ENCODE data around the gene FRY.

GRCh38 chr13:32031025-32031814, at the start of gene FRY:
- TF ChIP-seq CTCF (IDR thresholded peaks at IDR 0.05; ENCODE audit: low read depth, low read length, missing input control): no peak
- peak; percentile 23 for TF ChIP-seq ATF3 (IDR thresholded peaks at IDR 0.05)
- TF ChIP-seq GABPA (IDR thresholded peaks at IDR 0.05 in 1 of 2, conservative IDR thresholded peaks at IDR 0.05 in 1 of 2): no peak
- no peak for TF ChIP-seq MAX (IDR thresholded peaks at IDR 0.05)
- peak; percentile 20 for TF ChIP-seq SP1 (IDR thresholded peaks at IDR 0.05)
- TF ChIP-seq RXRA (IDR thresholded peaks at IDR 0.05): peak; percentile 43 to 50
- no peak for TF ChIP-seq ZBTB33 (IDR thresholded peaks at IDR 0.05)
- peak in 1 of 2 donors; percentile 34 for TF ChIP-seq RAD21 (IDR thresholded peaks at IDR 0.05)
- TF ChIP-seq TAF1 (conservative IDR thresholded peaks at IDR 0.05): no peak
- TF ChIP-seq EGR1 (IDR thresholded peaks at IDR 0.05; ENCODE audit: low read depth in 2 of 2): no peak
- TF ChIP-seq YY1 (IDR thresholded peaks at IDR 0.05): no peak
- no peak for TF ChIP-seq NR2F2 (IDR thresholded peaks at IDR 0.05)
